AG10803 (cell line): Measurements from ENCODE around the gene NDUFC1.

Experiments used
- DNase-seq: peaks from one replicate; pipeline ENCODE4 v3.0.0; 2010; ENCODE audit warnings: low read depth
- H3K4me3 ChIP-seq: 2 replicates; pipeline ENCODE4 v1.5.1; 2011; ENCODE audit warnings: mild to moderate bottlenecking, low read length, control low read depth
- TF ChIP-seq, protein P1 (sequence below): conservative IDR thresholded peaks from 2 replicates; pipeline ENCODE4 v1.5.1; 2011; ENCODE audit warnings: mild to moderate bottlenecking, low read length, control low read depth, inconsistent platforms

Gene NDUFC1

DNA sequence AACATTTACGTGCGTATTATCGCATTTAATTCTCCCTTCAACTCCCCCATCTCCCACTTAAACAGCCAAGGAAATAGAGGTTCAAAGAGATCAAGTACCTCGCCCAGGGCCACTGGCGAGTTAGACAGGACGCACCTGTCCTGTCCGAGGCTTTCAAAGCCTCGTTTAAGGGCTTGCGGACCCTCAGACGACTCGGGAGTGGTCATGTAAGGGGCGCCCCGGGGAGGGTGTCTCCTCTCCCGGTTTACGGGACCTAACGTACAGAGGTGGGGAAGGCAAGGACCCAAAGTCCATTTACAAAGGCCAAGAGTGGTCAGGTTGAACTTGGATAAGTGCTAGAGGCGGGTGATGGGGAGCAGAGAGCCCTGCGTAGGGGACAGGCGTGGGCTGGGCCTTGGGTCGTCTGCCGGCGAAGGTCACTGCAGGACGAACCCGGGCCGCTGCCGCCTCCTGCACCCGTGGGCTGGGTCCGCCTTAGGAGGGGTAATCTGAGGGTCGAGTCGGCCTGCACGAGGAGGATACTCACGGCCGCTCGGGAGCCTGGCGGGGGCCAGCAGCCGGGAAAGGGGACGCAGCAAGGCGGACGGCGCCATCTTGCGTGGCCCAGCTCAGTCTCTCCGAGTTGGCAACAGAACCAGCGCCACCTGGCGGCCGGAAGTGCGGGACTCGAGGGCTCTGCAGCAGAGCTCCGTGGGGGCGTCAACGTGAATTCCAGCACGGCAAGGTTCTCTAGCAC, 6.9 kb downstream of the NDUFC1 start:
- H3K4me3 ChIP-seq = peak overlapping the region; percentile 89
- TF ChIP-seq, protein P1, sequence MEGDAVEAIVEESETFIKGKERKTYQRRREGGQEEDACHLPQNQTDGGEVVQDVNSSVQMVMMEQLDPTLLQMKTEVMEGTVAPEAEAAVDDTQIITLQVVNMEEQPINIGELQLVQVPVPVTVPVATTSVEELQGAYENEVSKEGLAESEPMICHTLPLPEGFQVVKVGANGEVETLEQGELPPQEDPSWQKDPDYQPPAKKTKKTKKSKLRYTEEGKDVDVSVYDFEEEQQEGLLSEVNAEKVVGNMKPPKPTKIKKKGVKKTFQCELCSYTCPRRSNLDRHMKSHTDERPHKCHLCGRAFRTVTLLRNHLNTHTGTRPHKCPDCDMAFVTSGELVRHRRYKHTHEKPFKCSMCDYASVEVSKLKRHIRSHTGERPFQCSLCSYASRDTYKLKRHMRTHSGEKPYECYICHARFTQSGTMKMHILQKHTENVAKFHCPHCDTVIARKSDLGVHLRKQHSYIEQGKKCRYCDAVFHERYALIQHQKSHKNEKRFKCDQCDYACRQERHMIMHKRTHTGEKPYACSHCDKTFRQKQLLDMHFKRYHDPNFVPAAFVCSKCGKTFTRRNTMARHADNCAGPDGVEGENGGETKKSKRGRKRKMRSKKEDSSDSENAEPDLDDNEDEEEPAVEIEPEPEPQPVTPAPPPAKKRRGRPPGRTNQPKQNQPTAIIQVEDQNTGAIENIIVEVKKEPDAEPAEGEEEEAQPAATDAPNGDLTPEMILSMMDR = peak; percentile 94
- DNase-seq = peak; percentile 91

DNA sequence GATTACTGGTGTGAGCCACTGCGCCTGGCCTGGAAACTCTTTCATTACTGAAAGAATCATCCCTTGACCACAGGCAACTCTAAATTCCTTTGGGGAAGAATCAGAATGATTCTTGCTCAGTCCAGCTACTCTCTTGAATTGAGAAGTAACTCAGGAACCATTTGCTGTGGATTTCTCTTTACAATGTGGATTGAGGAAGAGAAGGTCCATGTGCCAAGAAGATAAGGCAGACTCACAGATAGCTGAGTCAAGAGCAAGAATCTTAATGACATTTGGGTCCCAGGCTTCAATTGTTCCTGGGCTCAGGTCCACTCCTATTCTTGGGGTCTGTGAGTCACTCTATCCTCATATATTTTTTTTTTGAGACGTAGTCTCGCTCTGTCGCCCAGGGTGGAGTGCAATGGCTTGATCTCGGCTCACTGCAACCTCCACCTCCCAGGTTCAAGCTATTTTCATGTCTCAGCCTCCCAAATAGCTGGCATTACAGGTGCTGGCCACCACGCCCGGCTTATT, 16.0 kb downstream of the NDUFC1 start:
- DNase-seq = no peak
- no peak overlapping the region for H3K4me3 ChIP-seq
- TF ChIP-seq, protein P1 = no peak

DNA sequence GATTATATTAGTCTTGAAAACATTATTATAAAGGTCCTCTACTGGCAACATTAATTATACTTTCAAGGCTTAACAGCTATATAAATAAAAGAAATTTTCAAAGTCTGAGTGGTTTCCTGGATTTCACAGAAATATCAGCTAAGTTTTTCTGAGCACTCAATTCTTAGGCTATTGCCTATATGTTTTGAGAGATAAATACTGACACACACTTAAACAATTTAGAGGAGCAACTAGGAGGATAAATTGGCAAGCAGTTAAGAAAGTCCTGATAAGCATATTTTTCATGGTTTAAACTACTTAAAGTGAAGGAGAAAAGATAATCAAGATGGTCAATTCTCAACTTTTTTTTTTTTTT, 19.6 kb downstream of the NDUFC1 start:
- H3K4me3 ChIP-seq = no peak overlapping the region
- TF ChIP-seq, protein P1 = no peak
- no peak for DNase-seq

DNA sequence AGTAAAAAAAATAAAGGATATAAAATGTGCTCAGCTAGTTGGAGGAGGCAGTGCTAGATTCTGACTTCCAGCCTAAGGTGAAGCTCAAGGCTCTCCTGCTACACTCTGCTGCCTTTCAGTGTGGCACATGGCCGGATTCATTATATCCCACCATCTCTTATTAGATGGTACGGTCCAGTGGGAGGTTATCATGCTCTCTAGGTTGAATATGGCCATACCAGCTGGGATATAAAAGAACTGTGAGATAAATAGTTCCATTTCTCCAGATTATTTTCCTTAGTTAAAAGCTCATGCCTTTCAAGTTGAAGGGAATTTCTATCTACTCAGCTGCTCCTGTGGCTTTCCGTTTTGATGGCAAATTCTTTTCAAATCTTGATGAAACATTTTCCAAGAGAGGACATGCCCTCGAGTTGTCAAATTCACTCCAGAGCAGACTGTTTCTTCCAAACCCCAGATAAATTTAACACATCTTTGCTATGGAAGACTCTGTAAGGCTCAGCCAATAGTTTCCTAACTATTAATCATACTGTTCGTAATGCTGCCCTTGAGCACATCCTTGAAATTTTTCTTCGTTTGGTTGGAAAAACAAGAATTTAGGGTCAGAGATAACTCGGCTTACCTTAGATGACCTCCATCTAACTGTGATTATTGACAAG, 20.1 kb downstream of the NDUFC1 start:
- peak; percentile 52 for DNase-seq
- TF ChIP-seq, protein P1 = no peak
- H3K4me3 ChIP-seq = no peak overlapping the region

DNA sequence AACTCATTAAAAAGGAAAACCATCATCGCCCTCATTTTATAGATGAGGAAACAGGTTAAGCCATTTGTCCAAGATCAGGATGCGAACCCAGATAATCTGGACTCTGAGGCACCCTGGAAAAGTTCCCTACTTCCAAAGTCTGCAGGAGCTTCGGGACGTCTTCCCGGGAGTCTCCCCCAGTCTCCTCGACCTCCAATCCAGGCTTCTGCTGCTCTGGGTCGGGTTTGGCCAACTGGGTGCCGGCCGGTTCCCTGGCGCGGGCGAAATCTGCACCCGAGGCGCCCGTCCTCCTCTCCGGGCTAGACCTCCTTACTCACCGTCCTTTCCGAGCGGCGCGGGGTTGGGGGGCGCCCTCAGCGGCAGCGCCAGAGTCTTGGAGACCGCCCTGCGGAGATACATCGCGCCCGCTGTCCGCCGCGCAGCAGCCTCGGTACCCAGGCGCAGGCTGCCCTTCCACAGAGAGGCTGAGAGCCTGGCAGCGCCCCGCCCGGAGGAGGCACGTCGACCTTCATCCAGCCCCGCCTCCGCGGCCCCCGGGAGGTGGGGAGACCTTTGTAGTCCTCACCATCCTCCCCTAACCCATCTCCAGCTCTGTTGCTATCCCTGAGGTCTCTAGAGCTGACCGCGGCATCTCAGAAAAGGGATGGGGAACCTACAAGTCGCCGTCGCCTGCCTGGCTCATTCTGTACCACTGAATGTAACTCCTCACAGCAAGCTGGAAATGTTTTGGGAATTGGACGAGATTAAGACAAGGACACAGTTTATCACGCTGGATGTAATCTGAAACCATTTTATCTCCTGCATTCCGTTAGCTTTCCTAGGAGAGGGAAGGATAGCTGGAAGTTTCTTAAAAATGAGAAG, 22.3 kb downstream of the NDUFC1 start, which contains the start of gene MGARP:
Gene MGARP, minus strand, starts transcription at position 466 of the 861 bp plus-strand sequence. Its CDS starts 67 bp downstream, at position 399.
- TF ChIP-seq, protein P1 = no peak
- DNase-seq = no peak
- H3K4me3 ChIP-seq = peak within 1 kb of the TSS; percentile 49

DNA sequence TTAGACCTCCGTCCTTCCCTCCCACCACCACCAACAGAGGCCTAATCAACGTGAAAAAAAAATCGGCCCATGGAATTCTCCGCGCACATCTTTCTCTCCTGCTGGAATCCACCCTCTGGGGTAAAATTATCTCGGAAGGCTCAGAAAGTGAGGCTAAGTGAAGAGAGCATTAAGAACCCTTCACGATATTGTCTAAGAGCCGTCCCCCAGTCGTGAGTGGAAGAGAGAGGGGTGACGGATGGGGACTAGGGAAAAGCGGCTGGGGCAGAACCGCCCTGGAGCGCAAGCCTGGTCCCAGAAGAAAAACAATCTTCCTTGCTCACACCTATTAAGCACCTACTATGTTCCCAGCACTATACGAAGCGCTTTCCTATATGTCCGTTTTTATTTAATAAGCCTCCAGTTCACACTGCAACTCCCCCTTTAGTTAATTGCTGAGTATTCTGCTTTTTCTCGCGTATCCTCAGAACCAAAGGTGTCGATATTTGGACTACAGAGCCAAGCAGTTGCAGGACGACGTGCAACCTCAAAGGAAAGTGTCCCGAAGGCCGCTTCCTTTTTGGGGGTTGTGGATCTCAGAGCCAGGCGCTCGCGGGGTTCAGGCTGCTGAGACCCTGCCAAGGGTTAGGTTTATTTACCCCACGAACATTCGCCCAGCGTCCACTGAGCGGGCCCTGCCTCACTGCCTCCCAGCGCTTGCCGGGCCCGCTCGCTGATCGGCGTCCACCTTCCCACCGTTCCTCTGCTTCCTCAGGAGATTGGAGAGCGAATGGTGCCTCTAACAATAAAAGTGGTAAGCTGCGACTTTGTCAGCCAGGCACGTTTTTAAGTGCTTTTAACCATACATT, 23.1 kb downstream of the NDUFC1 start:
- peak overlapping the region; percentile 49 for H3K4me3 ChIP-seq
- TF ChIP-seq, protein P1 = no peak

More for the DNA sequence above, 23.1 kb downstream of the NDUFC1 start:
- no peak for DNase-seq
